ENCODE data around the gene ZDHHC14. TPM values are rescaled to one million over a fixed set of nuclear protein-coding genes. Genes with fewer than 3 reads are reported as not detected.

ZDHHC14 gene
- total RNA-seq, 4 donors from 2014 or later, result 6.5 to 10.4 (median 8.0) TPM

DNA sequence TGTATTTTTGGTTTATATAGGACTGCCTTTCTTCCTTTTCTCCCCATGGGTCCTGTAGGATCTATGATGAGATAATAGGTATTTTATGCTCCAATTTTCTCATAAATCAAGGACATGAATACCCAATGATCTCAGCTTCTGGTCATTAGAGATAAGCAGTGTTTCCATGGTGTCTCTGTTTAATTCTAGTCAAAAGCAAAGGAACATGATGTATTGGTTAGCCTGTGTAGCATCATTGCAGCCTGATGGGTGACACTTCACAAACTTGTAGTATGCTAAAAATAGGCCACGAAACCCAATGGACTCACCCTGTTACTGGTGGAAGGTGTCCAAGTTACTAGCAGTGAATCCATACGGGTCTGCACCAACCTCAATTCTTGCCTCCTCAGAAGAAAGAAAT, 325.9 kb downstream of the ZDHHC14 start:
- TF ChIP-seq, protein P1, sequence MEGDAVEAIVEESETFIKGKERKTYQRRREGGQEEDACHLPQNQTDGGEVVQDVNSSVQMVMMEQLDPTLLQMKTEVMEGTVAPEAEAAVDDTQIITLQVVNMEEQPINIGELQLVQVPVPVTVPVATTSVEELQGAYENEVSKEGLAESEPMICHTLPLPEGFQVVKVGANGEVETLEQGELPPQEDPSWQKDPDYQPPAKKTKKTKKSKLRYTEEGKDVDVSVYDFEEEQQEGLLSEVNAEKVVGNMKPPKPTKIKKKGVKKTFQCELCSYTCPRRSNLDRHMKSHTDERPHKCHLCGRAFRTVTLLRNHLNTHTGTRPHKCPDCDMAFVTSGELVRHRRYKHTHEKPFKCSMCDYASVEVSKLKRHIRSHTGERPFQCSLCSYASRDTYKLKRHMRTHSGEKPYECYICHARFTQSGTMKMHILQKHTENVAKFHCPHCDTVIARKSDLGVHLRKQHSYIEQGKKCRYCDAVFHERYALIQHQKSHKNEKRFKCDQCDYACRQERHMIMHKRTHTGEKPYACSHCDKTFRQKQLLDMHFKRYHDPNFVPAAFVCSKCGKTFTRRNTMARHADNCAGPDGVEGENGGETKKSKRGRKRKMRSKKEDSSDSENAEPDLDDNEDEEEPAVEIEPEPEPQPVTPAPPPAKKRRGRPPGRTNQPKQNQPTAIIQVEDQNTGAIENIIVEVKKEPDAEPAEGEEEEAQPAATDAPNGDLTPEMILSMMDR (IDR thresholded peaks at IDR 0.05; ENCODE audit: low read depth), result no peak

DNA sequence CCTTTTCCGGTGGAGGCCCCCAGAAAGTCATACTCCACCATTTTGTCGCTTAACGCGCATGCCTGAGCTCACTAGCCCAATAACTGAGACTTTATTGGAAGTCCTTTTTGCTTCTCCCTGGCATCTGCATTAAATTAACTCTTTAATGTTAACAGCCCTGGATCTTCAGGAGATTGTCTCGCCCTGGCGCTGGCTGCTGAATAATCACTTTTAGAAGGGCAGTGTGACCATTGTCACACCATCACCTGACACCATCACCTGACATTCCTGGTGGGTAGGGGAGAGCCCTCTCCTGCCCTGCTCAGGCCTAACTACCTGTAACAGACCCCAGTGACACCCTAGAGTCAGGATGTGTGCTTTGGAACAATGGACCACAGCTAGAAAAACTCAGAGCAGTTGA, 326.6 kb downstream of the ZDHHC14 start:
- TF ChIP-seq, protein P1 (IDR thresholded peaks at IDR 0.05; ENCODE audit: low read depth), result no peak

DNA sequence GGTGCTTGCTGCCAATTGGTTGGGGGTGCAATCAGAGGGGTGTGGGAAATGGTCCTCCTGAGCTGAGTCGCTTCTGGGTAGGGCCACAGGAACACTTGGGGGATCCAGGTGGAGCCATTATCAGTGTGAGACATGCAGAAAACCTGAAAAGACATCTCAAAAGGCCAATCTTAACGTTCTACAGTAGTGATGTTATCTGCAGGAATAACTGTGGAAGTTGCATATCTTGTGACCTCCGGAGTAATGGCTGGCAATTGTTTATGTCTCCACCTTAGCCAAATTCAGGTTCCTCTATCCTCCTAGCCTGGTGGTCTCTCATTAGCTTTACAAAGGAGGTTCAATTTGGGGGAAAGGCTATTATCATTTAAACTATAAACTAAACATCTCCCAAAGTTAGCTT, 327.2 kb downstream of the ZDHHC14 start:
- TF ChIP-seq, protein P1 (IDR thresholded peaks at IDR 0.05; ENCODE audit: low read depth), result no peak

DNA sequence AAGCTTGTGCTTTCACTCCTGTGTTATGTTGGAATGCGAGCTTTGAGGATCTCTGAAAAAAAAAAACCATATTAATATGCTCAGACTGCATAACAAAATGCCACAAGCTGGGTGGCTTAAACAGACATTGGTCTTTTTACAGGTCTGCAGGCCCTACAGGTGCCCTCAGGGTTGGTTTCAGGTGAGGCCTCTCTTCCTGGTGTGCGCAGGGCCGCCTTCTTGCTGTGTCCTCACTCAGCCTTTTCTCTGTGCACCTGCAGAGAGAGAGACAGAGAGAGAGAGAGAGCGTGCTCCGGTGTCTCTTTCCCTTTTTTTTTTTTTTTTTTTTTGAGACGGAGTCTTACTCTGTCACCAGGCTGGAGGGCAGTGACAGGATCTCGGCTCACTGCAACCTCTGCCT, 327.9 kb downstream of the ZDHHC14 start:
- TF ChIP-seq, protein P1 (IDR thresholded peaks at IDR 0.05; ENCODE audit: low read depth), result no peak

DNA sequence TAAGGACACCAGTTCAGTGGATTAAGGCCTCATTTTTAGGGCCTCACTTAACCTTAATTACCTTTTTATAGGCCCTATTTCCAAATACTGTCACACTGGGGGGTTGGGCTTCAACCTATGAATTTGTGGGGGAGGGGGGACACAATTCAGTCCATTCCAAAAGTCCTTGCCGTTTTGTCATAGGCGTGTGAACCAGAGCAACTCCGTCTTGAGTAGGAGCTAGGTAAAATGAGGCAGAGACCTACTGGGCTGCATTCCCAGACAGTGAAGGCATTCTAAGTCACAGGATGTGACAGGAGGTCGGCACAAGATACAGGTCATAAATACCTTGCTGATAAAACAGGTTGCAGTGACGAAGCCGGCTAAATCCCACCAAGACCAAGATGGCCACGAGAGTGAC, 328.6 kb downstream of the ZDHHC14 start:
- TF ChIP-seq, protein P1 (IDR thresholded peaks at IDR 0.05; ENCODE audit: low read depth), result no peak

DNA sequence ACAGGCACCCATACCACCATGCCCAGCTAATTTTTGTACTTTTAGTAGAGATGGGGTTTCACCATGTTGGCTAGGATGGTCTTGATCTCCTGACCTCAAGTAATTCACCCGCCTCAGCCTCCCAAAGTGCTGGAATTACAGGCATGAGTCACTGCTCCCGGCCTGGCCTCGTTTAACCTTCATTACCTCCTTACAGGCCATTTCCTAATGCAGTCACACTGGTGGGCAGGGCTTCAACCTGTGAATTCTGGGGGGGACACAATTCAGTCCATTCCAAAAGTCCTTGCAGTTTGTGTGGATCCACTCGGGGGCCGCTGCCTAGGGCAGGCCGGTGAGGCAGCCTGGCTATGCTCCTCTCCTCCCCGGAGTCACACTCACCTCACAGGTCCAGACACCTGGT, 329.6 kb downstream of the ZDHHC14 start:
- TF ChIP-seq, protein P1 (IDR thresholded peaks at IDR 0.05; ENCODE audit: low read depth), result no peak

DNA sequence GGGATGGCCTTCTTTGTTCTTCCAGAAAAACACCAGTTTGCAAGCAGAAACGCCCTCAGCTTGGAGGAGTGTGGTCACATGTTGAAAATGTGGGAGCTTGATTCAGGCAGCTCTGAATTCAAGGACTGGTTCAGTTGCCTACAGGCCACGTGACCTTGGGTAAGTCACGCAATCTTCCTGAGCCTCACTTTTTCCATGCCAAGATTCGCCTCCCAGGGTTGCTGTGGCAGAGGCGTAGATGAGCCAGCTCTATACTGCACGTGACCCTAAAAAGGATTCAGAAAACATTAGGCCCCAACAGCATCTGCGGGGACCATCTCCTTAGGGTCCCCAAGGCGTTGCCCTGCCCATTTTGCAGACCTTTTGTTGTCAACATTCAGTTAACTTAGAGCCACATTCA, 330.1 kb downstream of the ZDHHC14 start:
- TF ChIP-seq, protein P1 (IDR thresholded peaks at IDR 0.05; ENCODE audit: low read depth), result no peak
